RWPE1 (cell line): ENCODE results near the gene LRCH1.

ENCODE experiments used
- CTCF ChIA-PET: fragments of 350-600 bp; sonication (Branson Sonifier 250); formaldehyde crosslinking; extraction: SDS; loops from one replicate; lab custom pipeline; 2021; lab: Yijun Ruan, JAX
- POLR2A ChIA-PET: fragments of 400-600 bp; formaldehyde crosslinking; extraction: SDS; loops from one replicate; lab custom pipeline; 2020; ENCODE audit warnings: antibody characterized with exemption; ENCODE audit not compliant: low non-redundant PET; lab: Yijun Ruan, JAX
- DNase-seq: peaks from one replicate; pipeline ENCODE4 v3.0.0; 2012; ENCODE audit warnings: low spot score
- H3K27ac ChIP-seq: fragments of 450-650 bp; 2 replicates; pipeline ENCODE4 v1.5.1; 2017
- TF ChIP-seq, protein P1 (sequence below): fragments of 450-650 bp; conservative IDR thresholded peaks from 2 replicates; pipeline ENCODE4 v1.5.1; 2017; ENCODE audit warnings: low read depth, mild to moderate bottlenecking

The LRCH1 gene

DNA sequence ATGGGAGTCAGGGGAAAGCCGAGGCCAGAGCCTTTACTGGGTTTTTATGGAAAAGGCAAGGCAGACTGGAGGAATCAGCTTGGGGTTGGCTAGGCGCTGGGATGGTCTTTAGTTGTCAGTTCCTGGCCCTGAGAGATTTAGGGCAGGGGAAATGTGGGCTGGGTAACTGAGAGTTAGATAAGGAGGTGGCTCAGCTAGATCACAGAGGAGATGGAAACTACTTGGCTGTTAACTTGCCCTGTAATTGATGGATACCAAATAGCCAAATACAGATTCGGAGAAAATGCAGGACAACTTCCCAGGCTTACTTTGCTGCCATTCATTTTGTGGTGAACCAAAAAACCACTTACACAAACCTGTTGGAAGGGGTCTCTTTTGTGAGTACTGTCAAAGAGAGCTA lies 54.0 kb downstream of the LRCH1 start:
- POLR2A ChIA-PET = no interaction called here
- no peak for DNase-seq
- TF ChIP-seq, protein P1, sequence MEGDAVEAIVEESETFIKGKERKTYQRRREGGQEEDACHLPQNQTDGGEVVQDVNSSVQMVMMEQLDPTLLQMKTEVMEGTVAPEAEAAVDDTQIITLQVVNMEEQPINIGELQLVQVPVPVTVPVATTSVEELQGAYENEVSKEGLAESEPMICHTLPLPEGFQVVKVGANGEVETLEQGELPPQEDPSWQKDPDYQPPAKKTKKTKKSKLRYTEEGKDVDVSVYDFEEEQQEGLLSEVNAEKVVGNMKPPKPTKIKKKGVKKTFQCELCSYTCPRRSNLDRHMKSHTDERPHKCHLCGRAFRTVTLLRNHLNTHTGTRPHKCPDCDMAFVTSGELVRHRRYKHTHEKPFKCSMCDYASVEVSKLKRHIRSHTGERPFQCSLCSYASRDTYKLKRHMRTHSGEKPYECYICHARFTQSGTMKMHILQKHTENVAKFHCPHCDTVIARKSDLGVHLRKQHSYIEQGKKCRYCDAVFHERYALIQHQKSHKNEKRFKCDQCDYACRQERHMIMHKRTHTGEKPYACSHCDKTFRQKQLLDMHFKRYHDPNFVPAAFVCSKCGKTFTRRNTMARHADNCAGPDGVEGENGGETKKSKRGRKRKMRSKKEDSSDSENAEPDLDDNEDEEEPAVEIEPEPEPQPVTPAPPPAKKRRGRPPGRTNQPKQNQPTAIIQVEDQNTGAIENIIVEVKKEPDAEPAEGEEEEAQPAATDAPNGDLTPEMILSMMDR = no peak
- H3K27ac ChIP-seq = no peak overlapping the region; the same call in 1 of the 2 replicates
- CTCF ChIA-PET = no interaction called here

DNA sequence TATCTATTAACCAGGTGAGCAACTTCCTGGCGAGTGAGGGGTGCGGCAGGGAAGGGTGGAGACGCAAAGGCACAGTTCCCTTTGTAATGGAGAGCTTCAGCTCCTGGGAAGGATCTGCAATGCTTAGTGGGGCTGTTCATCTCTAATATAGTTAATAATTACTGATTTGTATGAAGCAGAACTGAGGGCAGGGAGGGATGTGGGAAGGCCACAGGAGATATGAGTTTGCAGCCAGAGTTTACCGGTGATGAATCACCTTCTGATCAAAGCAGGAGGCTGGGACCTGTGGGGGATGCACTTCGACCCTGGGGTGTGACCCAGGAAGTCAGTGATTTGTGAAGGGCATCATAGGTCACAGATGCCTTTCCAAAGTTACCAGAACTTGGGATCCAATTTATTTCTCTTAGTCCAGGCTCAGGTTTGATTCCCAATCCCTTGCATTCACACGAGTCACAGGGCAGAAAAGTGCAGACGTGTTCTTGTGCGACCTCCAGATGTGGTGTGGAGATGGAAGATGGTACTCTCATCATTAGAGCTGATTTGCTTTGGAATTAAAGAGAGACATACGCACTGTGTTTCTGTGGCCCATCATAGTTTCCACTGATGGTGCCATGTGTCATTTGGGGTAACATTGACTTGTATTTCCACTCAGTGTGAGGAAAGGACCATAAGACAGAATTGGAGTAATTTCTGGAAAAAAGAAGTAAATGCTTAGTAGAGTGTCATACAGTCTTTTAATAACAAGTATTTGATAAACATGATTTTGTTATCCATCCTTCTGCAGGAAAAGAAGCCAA lies 55.0 kb downstream of the LRCH1 start:
- ChIA-PET POLR2A (no interaction called here), CTCF (no interaction called here)
- no peak overlapping the region; the same call in 1 of the 2 replicates for H3K27ac ChIP-seq
- TF ChIP-seq, protein P1 = no peak
- DNase-seq = no peak

DNA sequence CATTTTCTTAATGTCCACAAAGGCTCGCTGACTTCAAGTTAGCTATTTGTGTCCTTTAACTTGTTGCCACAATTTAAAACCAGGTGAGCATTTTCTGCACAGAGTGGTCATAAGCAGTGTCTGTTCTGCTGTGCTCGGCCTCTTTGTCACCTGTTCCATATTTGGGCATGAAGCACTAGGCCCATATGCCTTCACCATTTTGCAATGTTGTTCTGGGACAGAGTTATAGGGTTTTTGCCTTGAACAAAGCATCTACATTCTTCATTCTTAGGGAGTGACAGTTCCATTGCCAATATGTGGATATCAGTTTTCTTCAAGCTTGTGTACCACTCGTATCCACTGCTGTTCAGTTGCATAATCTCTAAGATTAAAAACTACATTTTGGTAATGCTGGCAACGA lies 56.1 kb downstream of the LRCH1 start:
- TF ChIP-seq, protein P1 = no peak
- DNase-seq = no peak
- ChIA-PET CTCF (interaction anchor here (0.6 kb wide), 1 partner anchor 43 kb away, joined by 3 read pairs; no protein-coding TSS in a partner anchor), POLR2A (no interaction called here)
- H3K27ac ChIP-seq = no peak overlapping the region

DNA sequence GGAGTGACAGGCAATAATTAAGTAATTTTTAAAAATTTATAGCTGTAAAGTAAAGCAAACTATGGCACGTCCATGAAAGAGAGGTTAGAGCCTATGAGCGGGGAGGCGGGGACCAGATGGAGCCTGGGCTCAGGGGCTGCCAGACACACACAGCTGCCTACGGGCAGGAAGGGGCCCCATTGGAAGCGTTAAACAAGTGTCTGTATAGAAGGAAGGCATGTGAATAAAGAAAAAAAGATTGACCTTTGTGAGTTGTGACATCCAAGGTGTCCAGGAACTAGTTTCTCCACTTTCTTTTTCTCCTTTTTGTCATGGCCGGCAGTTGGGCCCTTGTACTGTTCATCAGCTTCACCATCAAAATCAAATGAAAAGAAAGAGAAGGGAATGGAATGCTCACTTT lies 56.8 kb downstream of the LRCH1 start:
- H3K27ac ChIP-seq = no peak overlapping the region
- DNase-seq = no peak
- TF ChIP-seq, protein P1 = no peak
- CTCF ChIA-PET = interaction anchor here (0.6 kb wide), 1 partner anchor 103 kb away, joined by 3 read pairs; no protein-coding TSS in a partner anchor
- POLR2A ChIA-PET = no interaction called here

DNA sequence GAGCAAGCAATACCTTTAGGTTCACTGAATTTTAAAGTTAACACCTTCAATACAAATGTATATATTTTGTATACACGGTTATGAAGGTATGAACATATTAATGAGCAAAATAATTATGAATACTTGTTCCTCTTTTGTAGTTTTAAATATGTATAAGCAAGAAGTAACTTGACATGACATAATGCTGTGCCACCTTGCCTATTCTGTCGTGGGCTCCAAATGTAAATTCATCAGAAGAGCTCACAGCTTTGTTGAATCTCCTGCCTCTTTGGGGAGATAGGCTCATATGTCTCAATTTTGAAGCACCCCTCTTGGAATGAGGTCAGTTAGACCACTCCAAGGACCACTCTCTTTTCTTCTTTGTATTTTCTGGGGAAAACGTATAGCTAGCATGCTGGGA lies 59.3 kb downstream of the LRCH1 start:
- CTCF ChIA-PET = no interaction called here
- POLR2A ChIA-PET = no interaction called here
- no peak for DNase-seq
- TF ChIP-seq, protein P1 = no peak
- no peak overlapping the region for H3K27ac ChIP-seq

DNA sequence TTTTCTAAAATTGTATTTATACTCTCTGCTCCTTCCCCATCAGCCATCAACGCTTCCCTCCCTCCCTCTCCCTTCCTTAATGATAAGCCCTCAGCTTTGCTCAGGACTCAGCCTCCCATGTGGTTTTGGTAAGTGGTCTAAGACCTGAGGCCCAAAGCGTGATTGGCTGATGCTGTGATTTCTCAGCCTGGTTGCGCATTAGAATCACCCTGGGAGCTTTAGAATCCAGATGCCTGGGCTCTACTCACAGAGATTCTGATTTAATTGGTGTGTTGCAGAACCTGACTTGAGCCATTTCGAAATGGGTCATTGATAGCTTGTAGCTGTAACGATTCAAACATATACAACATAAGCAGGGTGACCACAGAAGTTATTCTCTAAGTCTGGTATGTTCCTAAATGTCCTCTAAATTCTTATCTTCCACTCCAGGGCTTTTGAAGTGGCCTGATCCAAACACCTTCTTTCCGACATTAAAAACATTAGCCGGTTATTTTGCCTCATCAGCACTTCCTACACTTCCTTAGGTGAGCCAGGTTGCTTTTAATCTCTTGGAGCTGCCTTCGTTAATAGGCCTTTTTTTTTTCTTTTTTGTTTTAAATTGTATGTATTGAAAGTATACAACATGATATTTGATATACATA lies 60.6 kb downstream of the LRCH1 start:
- no peak overlapping the region for H3K27ac ChIP-seq
- CTCF ChIA-PET = interaction anchor here (0.6 kb wide), 1 partner anchor 11 kb away, joined by 3 read pairs; no protein-coding TSS in a partner anchor
- DNase-seq = no peak
- POLR2A ChIA-PET = no interaction called here
- TF ChIP-seq, protein P1 = no peak
